Astrocyte of the spinal cord (primary cell): ENCODE results near the gene RHEBL1.
A peak's percentile ranks its signal among the peaks of the same experiment; 100 is the strongest.

ENCODE experiments used
- DNase-seq: peaks from one replicate; pipeline ENCODE4 v3.0.0; 2011; ENCODE audit warnings: low read depth, low spot score
- H3K4me3 ChIP-seq: 2 replicates; pipeline ENCODE4 v1.5.1; 2011; ENCODE audit warnings: low read depth, mild to moderate bottlenecking, low read length, moderate library complexity
- in situ Hi-C: cut with HindIII; loops from 2 replicates; pipeline ENCODE4 v1.10.0; 2017; ENCODE audit warnings: low sequenced_read_pairs
- TF ChIP-seq, protein P1 (sequence below): IDR thresholded peaks from 2 replicates; pipeline ENCODE4 v1.5.1; 2012; ENCODE audit warnings: low read depth, mild to moderate bottlenecking, low read length, inconsistent platforms

RHEBL1 gene

GRCh38 chr12:49091056-49091835 lies 21.5 kb upstream of the RHEBL1 start:
- in situ Hi-C loops: no loop called here
- TF ChIP-seq, protein P1, sequence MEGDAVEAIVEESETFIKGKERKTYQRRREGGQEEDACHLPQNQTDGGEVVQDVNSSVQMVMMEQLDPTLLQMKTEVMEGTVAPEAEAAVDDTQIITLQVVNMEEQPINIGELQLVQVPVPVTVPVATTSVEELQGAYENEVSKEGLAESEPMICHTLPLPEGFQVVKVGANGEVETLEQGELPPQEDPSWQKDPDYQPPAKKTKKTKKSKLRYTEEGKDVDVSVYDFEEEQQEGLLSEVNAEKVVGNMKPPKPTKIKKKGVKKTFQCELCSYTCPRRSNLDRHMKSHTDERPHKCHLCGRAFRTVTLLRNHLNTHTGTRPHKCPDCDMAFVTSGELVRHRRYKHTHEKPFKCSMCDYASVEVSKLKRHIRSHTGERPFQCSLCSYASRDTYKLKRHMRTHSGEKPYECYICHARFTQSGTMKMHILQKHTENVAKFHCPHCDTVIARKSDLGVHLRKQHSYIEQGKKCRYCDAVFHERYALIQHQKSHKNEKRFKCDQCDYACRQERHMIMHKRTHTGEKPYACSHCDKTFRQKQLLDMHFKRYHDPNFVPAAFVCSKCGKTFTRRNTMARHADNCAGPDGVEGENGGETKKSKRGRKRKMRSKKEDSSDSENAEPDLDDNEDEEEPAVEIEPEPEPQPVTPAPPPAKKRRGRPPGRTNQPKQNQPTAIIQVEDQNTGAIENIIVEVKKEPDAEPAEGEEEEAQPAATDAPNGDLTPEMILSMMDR: no peak
- H3K4me3 ChIP-seq: peak overlapping the region; percentile 26
- DNase-seq: no peak

GRCh38 chr12:49089821-49090773 lies 20.3 kb upstream of the RHEBL1 start:
- peak overlapping the region; percentile 22 for H3K4me3 ChIP-seq
- peak; percentile 59 for DNase-seq
- in situ Hi-C loops: no loop called here
- TF ChIP-seq, protein P1: peak; percentile 34

- DNase-seq: no peak
- TF ChIP-seq, protein P1: no peak
- H3K4me3 ChIP-seq: no peak overlapping the region
- in situ Hi-C loops: no loop called here
These were observed 19.2 kb upstream of the RHEBL1 start for GRCh38 chr12:49088932-49089330.

GRCh38 chr12:49088150-49088931 lies 18.6 kb upstream of the RHEBL1 start:
- TF ChIP-seq, protein P1: peak; percentile 93
- H3K4me3 ChIP-seq: no peak overlapping the region
- peak; percentile 87 for DNase-seq
- in situ Hi-C loops: no loop called here

GRCh38 chr12:49086116-49086515 lies 16.3 kb upstream of the RHEBL1 start:
- in situ Hi-C loops: no loop called here
- H3K4me3 ChIP-seq: no peak overlapping the region
- no peak for DNase-seq
- TF ChIP-seq, protein P1: no peak

- TF ChIP-seq, protein P1: no peak
These were observed 14.7 kb upstream of the RHEBL1 start for GRCh38 chr12:49084438-49084837.

More at GRCh38 chr12:49084438-49084837, 14.7 kb upstream of the RHEBL1 start:
- in situ Hi-C loops: no loop called here
- H3K4me3 ChIP-seq: no peak overlapping the region
- no peak for DNase-seq
